Stimulated activated CD8-positive, alpha-beta memory T cell treated with anti-CD3 and anti-CD28 coated beads, Interleukin-12 subunit alpha, Interleukin-12 subunit beta, amount 100 ng/mL, for 4 hours (primary cell): ENCODE data around the gene HLA-DPA1.
"Not testable (repeated sequence)": the region's sequence is repeated elsewhere in the genome, so short reads cannot be mapped to it uniquely, and the experiment has no call there.

Source experiments
- DNase-seq: peaks from one replicate; pipeline ENCODE4 v3.0.0-alpha.2; 2020; ENCODE audit warnings: low read depth

The HLA-DPA1 gene

DNA sequence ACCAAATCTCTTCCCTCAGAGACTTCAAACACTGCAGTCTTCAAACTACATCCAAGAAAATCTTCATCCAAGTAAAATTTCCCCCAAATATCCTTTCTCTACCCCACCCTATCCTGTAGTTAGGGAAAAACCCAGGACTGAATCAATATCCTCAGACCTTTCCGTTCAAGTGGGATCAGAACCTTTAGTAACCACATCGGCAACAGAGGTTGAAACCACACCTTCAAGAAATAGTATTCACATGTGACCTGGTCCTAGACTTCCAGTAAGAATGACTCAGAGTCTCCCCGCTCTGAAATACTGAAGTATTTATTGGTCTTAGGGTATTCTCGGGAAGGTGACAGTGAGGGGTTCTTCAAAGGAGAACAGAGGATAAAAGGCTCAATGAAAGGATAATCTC lies 8.7 kb downstream of the HLA-DPA1 start:
- no peak for DNase-seq

DNA sequence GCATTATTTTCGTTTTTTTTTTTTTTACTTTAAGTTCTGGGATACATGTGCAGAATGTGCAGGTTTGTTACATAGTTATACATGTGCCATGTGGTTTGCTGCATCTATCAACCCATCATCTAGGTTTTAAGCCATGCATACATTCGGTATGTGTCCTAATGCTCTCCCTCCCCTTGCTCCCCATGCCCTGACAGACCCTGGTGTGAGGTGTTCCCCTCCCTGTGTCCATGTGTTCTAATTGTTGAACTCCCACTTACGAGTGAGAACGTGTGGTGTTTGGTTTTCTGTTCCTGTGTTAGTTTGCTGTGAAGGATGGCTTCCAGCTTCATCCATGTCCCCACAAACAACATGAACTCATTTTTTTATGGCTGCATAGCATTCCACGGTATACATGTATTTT lies 10.0 kb downstream of the HLA-DPA1 start:
- not testable (repeated sequence) for DNase-seq

GRCh38 chr6:33061987-33062386 lies 11.5 kb downstream of the HLA-DPA1 start:
- no peak for DNase-seq

GRCh38 chr6:33057222-33058150 lies 16.0 kb downstream of the HLA-DPA1 start:
- DNase-seq, result no peak

GRCh38 chr6:33053230-33053629 lies 20.2 kb downstream of the HLA-DPA1 start:
- DNase-seq, result no peak

DNA sequence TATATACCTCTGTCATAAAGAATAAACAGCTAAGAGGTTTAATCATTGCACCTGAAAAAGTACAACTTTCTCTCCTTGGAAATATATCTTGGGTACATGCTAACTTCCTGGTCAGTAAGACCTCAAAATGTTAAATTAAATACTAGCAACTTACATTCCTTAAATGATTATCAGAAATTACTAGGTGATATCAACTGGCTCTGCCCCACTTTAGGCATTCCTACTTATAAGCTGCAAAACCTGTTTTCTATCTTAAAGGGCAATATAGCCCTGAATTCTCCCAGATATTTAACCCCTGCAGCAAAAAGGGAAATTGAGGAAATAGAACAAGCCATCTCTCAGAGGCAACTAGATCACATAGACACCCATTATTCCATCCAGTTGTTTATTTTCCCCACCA lies 20.8 kb downstream of the HLA-DPA1 start:
- DNase-seq, result no peak

- DNase-seq, result no peak
Measured at GRCh38 chr6:33050014-33050810, 23.2 kb downstream of the HLA-DPA1 start.

DNA sequence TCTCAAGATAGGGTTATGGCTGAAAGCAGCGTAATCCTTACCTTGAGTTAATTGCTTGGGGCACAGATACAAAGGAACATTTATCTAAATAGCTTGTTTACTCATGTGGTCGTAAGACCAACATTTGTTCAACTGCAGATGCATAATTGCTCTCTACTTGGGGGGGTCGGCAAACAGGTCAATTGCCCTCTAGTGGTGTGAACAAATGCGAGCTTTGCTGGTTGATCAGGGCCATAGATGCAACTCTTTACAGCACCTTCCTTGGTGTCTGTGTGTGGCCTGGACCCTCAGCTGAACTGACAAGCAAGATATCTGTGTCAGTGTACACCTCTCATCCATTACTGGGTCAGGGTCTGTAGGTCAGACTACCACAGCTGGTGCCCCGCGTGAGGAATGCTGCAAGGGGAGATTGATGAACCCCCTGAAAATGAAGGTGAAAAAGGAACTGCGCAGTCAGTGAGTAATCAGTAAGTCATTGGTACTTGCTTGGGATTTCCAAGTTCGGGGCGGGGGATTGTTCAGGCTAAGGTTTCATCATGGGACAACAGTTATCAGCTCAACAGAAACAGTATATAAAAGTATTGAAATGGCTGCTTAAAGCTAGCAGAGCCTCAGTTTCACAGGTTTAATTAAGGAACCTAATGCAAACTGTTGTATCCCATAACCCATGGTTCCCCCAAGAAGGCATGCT lies 24.0 kb downstream of the HLA-DPA1 start:
- DNase-seq, result no peak

DNA sequence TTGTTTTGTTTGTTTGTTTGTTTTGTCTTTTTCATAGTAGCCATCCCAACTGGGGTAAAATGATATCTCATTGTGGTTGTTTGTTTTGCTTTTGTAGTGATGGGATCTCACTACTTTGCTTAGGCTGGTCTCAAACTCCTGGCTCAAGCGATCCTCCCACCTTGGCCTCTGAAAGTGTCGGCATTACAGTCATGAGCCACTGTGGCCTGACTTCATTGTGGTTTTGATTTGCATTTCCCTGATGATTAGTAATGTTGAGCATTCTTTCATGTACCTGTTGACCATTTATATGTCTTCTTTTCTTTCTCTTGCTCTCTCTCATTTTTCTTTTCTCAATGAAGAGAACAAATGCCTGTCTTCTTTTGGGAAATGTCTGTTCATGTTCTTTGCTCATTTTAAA lies 33.3 kb downstream of the HLA-DPA1 start:
- no peak for DNase-seq

DNA sequence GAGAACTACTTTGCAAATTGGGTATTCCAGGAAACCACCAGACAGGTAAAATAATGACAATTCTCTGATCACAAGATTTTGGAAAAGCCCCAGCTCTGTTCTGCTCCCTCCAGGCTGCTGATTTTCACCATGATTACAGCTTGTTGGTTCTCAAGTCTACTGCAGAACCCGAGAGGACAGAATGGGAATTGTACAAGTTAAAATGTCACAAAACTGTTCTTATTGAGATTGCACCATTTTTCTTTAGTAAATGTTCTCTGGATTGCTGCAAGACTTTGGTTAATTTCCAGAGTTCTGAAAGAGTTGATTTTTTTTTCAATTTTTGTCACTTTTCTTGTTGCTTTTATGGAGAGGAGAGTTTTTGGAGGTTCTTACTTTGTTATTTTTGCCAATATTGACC lies 36.9 kb downstream of the HLA-DPA1 start:
- no peak for DNase-seq

- DNase-seq, result no peak
Measured at GRCh38 chr6:33034554-33034953, 38.9 kb downstream of the HLA-DPA1 start.

DNA sequence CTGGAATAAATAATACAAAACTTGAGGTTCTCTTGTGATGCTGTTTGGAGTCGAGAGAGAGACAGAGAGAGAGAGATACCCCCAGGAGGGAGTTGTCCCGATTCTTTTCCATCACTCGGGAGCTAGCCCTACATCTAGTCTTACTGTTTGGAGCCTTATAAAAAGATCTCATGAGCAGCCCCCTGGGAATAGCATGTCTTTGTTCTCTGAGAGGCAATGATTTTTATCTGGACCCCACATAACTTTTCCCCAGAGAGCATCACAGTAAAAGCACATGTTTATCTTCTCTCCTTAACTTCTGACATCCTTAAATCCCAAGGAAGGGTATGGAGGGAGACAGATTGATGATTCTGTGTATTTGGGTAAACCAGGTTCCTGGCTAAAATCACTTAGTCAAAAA lies 43.2 kb downstream of the HLA-DPA1 start:
- no peak for DNase-seq

GRCh38 chr6:33029328-33030184 lies 43.9 kb downstream of the HLA-DPA1 start:
- DNase-seq, result no peak

DNA sequence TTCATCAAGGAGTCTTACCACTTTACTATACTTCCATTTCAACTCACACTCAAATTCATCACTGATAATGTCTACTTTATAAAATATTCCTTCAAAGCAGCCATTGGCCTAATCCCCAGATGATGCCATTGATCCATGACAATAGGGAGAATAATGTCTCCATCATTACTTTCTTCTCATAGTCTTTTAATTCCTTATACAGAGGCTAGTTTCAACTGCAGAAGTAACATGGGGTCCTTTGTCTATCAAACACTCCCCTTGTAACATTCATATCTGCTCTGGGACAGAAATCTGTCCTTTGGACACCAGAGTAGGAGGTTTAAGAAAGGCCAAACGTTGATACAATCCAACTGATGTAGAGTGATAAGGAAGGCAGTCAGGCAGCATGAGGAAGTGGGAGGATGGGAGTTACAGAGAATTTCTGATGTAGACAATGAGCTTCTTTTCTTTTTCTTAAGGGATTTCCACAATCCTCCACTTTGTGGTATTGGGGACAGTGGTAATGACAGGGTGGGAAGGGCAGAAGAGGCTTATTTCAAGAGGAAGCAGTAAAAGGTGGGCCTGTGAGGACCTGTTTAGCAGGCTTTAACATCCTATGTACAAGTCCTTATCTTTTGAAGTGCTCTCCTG lies 45.1 kb downstream of the HLA-DPA1 start:
- DNase-seq, result no peak

- no peak for DNase-seq
Measured at GRCh38 chr6:33024521-33024920, 48.9 kb downstream of the HLA-DPA1 start.

DNA sequence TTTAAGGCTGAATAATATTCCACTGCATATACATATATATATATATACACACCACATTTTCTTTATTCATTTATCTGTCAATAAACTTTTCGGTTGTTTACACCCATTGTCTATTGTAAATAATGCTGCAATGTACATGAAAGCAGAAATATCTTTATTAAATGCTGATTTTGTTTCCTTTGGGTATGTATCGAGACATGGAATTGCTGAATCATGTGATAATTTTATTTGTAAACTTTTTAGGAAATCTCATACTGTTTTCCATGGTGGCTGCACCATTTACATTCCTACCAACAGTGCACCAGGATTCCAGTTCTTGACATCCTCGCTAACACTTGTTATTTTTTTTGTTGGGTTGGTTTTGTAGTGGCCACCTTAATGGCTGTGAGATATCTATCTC lies 49.9 kb downstream of the HLA-DPA1 start:
- no peak for DNase-seq

DNA sequence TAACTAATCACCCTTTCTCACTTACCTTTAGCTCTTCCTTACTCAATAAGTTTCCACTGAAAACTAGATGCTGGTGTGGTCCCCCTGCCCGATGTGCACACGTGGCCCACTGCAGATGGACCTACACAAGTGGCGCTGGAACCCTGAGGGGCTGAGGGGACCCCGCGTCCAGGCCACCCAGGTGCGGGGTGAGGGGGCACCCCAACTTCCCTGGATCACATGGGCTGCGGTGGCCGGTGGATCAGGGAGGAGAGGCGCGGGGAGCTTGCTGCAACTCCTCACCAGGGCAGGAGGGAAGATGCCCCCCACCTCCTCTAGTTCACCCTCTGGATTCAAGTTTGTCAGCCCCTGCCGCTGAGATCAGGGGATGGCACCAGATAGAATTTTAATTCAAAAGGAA lies 51.5 kb downstream of the HLA-DPA1 start:
- DNase-seq, result no peak

GRCh38 chr6:33019372-33019771 lies 54.1 kb downstream of the HLA-DPA1 start:
- no peak for DNase-seq

DNA sequence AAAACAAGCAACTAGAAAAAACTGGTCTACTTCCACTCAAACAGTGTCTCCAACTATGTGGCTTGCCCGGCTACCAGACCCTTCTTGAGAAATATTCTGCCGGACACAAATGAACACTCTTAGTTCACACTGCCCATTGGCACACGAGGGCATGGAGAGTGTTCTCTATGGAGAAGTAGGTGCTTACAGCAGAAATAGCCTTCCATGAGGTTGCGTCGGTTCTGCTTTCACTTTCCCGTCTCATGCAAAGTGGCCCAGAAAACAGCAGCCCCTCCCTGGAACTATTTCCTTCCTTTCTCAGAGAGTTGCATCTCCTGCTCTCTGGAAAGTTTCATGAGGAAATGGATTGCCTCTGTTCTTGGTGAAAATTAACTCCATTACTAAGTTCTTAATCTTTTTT lies 54.5 kb downstream of the HLA-DPA1 start:
- DNase-seq, result no peak

DNA sequence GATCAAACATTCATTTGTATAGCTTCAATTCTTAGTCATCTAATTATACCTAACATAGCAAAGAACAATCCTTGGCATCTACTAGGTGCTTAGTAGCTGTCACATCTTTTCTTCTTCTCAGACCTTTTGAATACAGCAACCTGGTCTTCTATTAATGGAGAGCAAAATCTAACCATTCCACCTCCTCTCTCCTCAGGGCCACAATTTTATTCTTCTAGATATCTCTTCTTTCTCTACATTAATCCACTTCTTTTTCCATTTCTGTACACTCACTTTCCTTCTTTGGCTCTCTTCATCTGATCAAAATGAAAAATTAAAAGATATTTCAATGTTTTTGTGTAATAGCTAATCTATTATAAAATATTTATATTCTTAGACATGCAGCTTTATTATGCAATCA lies 55.0 kb downstream of the HLA-DPA1 start:
- no peak for DNase-seq

DNA sequence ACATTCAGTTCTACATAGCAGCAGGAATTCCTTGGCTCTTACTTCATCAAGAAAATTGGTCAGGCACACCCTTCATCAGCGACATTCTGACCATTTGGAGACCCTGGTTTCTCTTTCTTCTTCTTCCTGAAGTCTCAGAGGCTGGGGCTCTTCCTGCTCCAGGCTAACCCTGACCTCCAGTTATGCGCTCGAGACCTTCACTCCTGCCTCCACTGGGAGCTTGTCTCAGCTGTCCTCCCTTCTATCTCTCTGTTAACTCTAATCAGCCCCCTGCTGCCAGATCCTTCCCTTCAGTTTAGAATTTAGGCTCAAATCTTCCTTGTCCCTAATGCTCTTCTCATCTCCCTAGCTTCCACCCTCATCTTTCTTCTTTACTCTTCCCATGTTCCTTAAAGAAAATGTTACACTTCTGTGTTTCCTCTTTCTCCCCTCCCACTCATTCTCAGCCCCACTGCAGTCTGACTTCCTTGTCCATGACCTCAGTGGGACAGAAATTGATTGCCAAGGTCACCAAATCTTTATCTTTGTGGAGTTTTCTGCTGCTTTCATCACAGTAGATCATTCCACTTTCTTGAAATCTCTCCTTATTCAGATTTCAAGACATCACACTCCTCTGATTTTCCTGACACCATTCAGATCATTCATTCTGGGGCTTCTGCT lies 55.6 kb downstream of the HLA-DPA1 start:
- no peak for DNase-seq
